ENCODE results near the gene DYNLT2B.

GRCh38 chr3:196354132-196354531, 36.1 kb upstream of the DYNLT2B start:
- TF ChIP-seq CTCF (IDR thresholded peaks at IDR 0.05; ENCODE audit: low read length) (no peak), EZH2 (optimal IDR thresholded peaks at IDR 0.05; ENCODE audit: low read depth, low read length) (no peak), EZH2phosphoT487 (IDR thresholded peaks at IDR 0.05; ENCODE audit: low read length) (no peak)

All from MM.1S (cell line).